SKM-1 treated with dmso at 0.1 percent for 144 hours (cell line): Measurements from ENCODE around the gene SLC25A22.

Experiments used
- DNase-seq: peaks from one replicate; lab custom pipeline; 2025; ENCODE audit not compliant: unreplicated experiment; lab: John Stamatoyannopoulos, UW

Gene SLC25A22

DNA sequence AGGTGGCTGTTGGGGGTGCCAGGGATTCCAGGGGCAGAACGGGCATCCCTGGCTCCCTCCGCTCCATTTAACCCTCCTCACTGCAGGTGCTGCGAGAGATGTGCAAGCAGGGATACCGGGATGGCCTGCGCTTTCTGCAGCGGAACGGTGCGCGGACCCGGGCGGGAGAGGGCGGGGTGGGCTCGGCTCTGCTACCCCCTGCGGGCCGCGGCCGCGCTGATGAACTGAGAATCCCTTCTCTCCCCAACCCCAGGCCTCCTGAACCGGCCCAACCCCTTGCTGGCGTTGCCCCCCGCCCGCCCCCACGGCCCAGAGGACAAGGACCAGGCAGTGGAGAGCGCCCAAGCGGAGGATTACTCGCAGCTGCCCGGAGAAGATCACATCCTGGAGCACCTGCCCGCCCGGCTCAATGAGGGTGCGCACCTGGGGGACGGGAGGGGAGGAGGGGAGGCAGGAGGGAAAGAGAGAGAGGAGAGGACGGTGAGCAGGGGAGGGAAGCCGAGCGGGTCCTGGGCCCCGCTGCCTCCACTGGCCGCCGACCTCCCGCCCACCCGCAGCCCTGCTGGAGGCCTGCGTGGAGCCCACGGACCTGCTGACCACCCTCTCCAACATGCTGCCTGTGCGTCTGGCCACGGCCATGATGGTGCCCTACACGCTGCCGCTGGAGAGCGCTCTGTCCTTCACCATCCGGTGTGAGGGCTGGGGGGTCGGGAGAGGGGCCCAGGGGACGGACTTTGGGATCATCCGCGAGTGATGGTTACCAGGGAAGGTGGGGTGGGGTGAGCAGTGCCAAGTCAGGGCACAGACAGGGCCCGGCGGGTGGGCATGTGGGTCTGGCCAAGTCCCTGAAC is 25.6 kb upstream of the SLC25A22 start:
- no peak for DNase-seq

DNA sequence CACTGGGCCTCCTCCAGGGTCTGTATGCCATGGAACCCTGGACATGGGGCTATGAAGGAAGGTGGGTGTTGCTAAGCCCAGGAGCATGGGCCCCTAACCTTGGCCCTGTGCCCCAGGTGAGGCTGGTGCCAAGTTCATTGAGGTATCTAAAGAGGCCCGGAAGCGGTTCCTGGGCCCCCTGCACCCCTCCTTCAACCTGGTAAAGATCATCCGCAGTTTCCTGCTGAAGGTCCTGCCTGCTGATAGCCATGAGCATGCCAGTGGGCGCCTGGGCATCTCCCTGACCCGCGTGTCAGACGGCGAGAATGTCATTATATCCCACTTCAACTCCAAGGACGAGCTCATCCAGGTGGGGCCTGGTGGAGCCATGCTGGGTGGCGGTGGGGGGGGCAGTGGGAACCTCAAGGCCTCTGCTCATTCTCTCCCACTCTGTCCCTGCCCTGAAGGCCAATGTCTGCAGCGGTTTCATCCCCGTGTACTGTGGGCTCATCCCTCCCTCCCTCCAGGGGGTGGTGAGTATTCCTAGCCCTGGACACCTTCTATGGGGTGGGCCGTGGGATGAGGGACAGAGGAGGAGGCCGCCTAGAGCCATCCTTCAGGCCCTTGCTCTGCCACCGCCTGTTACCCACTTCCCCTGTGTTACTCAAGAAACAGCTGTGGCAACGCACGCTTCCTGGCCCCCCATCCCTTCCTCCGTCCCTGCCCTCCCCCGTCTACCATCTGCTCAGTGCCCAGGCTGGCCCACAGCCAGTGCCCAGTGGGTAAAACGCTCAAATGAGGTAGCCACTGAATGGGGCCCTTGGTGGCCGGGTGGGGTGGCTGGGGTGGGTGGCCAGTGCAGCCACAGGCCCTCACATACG is 23.7 kb upstream of the SLC25A22 start:
- no peak for DNase-seq

DNA sequence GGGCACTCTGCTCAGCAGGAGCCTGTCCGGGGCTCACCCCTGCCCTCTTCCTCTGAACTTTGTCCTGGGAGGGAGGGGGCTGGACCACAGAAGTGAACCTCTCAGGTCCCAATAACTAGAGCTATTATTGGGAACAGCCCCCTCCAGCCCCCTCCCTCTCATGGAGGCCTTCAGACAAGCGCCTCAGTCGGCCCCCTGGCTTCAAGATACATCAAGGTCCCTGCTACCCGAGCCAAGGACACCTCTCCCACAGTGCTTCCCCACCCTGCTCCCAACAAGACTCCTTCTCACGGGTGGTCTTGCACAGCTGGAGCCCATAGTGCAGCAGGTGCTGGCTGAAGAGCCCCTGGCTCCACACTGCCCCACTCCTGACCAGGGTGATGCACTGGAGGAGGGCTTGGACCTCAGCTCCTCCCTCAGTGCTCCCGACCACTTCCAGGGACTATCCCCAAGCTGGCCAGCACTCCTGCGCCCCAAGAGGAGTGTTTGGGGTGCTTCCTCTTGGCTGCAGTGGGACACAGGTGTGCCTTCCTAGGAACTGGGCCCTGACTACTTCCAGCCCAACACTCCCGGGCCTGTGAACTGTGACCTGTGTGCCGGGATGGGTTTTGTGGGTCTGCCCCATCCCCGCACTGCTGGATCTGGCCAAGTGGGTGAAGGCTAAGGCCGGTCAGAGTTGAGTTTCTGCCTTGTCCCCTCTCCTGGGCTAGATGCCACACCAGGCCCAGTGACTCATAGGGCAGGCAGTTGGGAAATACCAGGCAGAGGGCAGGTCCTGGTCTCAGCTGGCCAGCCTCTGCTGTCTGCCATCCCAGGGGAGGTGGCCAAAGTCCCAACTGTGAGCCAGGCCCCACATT is 22.8 kb upstream of the SLC25A22 start:
- no peak for DNase-seq

DNA sequence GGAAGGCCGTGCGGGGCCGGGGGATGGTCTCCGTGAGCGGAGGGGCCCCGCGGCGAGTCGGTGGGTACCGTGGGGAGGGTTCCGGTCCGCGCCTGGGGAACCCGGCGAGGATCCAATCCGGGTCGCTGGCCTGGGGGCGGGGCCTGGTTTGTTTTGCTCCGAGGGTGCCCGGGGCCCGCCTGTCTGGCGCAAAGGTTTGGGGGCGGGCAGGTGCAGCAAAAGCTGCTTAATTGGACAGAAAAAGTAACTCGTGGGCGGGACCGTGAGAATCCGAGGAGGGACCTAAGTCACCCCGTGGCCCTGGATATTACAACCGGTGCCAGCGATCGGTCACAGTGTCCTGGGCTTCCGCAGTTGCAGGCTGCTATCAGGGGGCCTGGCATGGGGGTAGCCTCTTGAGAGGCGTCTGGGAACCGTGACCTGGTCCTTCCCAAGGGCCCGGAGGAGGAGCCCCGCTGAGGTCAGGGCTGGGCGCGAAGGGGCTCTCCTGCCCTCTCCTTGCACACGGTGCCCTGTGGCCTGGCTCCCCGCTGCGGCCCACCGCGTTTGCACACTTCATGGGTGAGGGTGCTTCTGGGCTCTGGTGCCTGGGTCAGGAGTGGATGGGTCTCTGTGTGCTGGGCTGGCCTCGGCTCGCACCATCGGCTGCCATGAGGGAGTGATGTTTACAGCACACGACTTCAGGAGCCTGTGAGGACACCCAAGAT is 22.0 kb upstream of the SLC25A22 start:
- peak; percentile 66 for DNase-seq

GRCh38 chr11:819129-819931 is 21.2 kb upstream of the SLC25A22 start:
- peak; percentile 86 for DNase-seq

GRCh38 chr11:818396-819128 is 20.5 kb upstream of the SLC25A22 start, which contains the start of gene PNPLA2:
Gene PNPLA2, plus strand, starts transcription at chr11:818914. Its CDS starts 805 bp downstream, at chr11:819719.
- no peak for DNase-seq

- no peak for DNase-seq
Measured at GRCh38 chr11:816433-816779, 18.3 kb upstream of the SLC25A22 start.

- no peak for DNase-seq
Measured at GRCh38 chr11:815675-816432, 17.8 kb upstream of the SLC25A22 start.

DNA sequence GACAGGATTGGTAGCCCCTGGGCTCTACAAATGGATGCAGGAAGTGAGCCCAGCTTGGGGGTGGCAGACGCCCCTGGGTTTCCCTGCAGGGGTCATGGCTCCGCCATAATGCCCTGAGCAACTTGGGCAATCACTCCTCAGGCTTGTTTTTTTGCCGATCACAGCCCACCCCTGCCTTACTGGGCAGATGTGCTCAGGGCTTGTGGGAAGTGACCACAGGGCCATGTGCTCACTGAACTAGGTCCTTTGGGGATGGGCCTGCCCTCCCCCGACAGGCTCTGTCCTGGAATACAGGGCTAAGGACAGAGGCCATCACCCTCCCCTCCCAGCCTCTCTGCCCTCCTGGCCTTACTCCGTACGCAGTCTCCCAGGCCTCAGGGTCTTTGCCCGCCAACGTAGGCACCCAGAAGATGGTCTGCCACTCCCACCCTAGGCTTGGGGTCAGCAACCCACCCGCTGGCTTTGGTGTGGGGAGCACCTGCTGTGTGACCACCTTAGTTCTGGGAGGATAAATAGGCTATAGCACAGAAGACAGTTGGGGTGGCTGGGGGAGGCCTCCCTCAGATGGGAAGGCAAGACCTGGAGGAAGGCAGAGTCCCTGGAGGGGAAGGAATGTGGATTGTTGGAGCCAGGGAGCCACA is 15.5 kb upstream of the SLC25A22 start:
- no peak for DNase-seq

DNA sequence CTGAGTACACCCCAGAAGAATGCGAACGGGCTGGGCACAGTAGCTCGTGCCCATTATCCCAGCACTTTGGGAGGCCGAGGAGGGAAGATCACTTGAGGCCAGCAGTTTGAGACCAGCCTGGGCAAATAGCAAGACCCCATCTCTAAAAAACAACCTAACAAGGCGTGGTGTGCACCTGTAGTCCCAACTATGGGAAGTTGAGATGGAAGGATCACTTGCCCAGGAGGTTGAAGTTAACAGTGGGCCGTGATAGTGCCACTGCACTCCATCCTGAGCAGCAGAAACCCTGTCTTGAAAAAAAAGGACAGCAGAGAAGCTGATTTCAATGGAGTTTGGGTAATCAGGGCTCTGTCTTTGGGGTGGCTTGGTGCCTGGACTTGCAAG is 15.0 kb upstream of the SLC25A22 start:
- DNase-seq, result no peak

GRCh38 chr11:812390-812789 is 14.3 kb upstream of the SLC25A22 start:
- no peak for DNase-seq

GRCh38 chr11:811446-812245 is 13.6 kb upstream of the SLC25A22 start:
- no peak for DNase-seq

DNA sequence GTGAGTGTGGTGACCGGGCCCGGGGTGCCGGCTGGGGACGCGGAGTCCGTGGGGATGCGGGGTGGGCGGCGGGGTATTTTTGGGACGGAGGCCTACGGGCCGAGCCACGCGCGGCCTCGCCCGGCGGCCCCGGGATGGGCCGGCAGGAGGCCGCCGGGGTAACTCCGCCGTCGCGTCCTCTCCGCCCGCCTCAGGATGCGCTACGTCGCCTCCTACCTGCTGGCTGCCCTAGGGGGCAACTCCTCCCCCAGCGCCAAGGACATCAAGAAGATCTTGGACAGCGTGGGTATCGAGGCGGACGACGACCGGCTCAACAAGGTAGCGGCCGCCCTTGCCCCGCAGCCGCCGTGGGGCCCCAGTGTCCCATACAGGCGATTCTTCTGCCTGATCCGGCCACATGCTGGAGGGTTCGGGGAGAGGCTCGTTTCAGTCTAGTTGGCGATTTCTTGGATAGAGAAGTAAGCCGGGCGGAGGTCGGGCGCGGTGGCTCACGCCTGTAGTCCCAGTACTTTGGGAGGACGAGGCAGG is 12.0 kb upstream of the SLC25A22 start:
- DNase-seq, result no peak

- DNase-seq, result peak; percentile 91
Measured at GRCh38 chr11:809287-810039, 11.4 kb upstream of the SLC25A22 start, which contains the start of gene RPLP2. Gene RPLP2, plus strand, starts transcription at chr11:809967. Its CDS starts 268 bp downstream, at chr11:810235.

DNA sequence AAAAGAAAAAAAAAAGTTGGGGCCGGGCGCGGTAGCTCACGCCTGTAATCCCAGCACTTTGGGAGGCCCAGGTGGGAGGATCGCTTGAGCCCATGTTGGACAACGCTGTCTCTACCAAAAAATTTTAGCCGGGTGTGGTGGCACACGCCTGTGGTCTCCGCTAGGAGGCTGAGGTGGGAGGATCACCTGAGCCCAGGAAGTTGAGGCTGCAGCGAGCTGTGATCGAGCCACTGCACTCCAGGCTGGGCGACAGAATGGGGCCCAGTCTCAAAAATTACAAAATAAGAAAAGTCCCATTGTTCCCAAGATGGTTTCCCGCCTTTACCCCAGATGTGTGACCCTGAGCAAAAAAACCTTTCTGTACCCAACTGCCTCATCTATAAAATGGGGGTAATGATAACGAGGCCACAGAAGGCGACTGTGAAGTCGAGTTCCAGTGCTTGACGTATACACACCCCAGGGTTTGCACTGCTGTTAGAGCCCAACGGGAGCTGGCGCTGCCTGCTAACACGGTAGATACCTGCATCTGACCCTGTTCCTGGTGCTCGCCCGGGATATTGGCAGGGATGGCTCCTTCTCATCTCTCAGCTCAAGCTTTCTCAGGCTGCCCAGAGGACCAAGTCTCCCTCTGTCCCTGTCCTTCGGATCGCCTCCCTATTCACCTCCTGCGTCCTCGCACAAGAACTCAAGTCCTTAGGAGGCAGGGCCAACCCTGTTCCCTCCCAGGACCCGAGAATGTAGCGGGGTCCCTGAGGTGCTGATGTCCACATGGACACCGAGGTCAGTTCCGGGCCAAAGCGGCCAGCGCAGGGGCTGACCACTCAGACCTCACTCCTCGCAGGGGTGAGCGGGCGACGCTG is 10.6 kb upstream of the SLC25A22 start:
- DNase-seq, result no peak
